ENCODE data around the gene ATOH8.

Gene ATOH8

GRCh38 chr2:85756822-85757435 lies 3.1 kb downstream of the ATOH8 start:
- DNase-seq, result no peak

GRCh38 chr2:85757860-85758259 lies 4.1 kb downstream of the ATOH8 start:
- no peak for DNase-seq

- no peak for DNase-seq
These were observed 4.8 kb downstream of the ATOH8 start for GRCh38 chr2:85758361-85759256.

GRCh38 chr2:85759257-85759613 lies 5.4 kb downstream of the ATOH8 start:
- no peak for DNase-seq

- no peak for DNase-seq
These were observed 6.6 kb downstream of the ATOH8 start for GRCh38 chr2:85760371-85760770.

GRCh38 chr2:85760872-85761271 lies 7.1 kb downstream of the ATOH8 start:
- DNase-seq, result no peak

- DNase-seq, result no peak
These were observed 7.7 kb downstream of the ATOH8 start for GRCh38 chr2:85761512-85761944.

GRCh38 chr2:85761946-85762345 lies 8.2 kb downstream of the ATOH8 start:
- no peak for DNase-seq

- DNase-seq, result no peak
These were observed 9.3 kb downstream of the ATOH8 start for GRCh38 chr2:85763132-85763531.

GRCh38 chr2:85763831-85764230 lies 10.0 kb downstream of the ATOH8 start:
- no peak for DNase-seq

- no peak for DNase-seq
These were observed 11.4 kb downstream of the ATOH8 start for GRCh38 chr2:85765081-85765731.

GRCh38 chr2:85766229-85766628 lies 12.4 kb downstream of the ATOH8 start:
- no peak for DNase-seq

GRCh38 chr2:85767803-85768665 lies 14.2 kb downstream of the ATOH8 start:
- no peak for DNase-seq

- no peak for DNase-seq
These were observed 14.9 kb downstream of the ATOH8 start for GRCh38 chr2:85768713-85769112.

- DNase-seq, result no peak
These were observed 15.6 kb downstream of the ATOH8 start for GRCh38 chr2:85769236-85769982.

- DNase-seq, result no peak
These were observed 16.2 kb downstream of the ATOH8 start for GRCh38 chr2:85769983-85770362.

GRCh38 chr2:85770369-85770768 lies 16.6 kb downstream of the ATOH8 start:
- no peak for DNase-seq

GRCh38 chr2:85770786-85771409 lies 17.1 kb downstream of the ATOH8 start:
- no peak for DNase-seq

GRCh38 chr2:85771486-85771885 lies 17.7 kb downstream of the ATOH8 start:
- DNase-seq, result no peak

GRCh38 chr2:85772019-85772745 lies 18.4 kb downstream of the ATOH8 start:
- no peak for DNase-seq
